A549 (cell line): Measurements from ENCODE around the gene C2CD3. TPM values are rescaled to one million over a fixed set of nuclear protein-coding genes. Genes with fewer than 3 reads are reported as not detected.

Experiments used
- ATAC-seq, 2 experiments: fragments of 200-7000 bp in 1 of 2; fragments of >200 bp in 1 of 2; cut with Nextera tagmentation in 1 of 2; cut with Tn5 transposase in 1 of 2; 3 replicates each; pipeline versions ENCODE4 v1.8.0 to v1.9.1; 2018 to 2020; ENCODE audit warnings: mild to moderate bottlenecking in 1 of 2, moderate library complexity in 1 of 2
- CTCF ChIA-PET: fragments of 300-600 bp; sonication (Branson Sonifier 250); formaldehyde crosslinking; extraction: SDS; loops from one replicate; lab custom pipeline; 2021; ENCODE audit warnings: antibody characterized with exemption, inconsistent platforms; lab: Yijun Ruan, JAX
- POLR2A ChIA-PET: fragments of 350-600 bp; formaldehyde crosslinking; extraction: SDS; loops from one replicate; lab custom pipeline; 2021; ENCODE audit warnings: antibody characterized with exemption, inconsistent platforms; lab: Yijun Ruan, JAX
- DNase-seq, 2 experiments: peaks; one replicate each; pipeline versions ENCODE4 v3.0.0 to v3.0.0-alpha.2; 2011 to 2016; ENCODE audit warnings: low read depth in 1 of 2, low spot score in 1 of 2
- FAIRE-seq: peaks from 2 replicates; lab custom pipeline; 2011; peaks lifted over from hg19 to GRCh38; lab: Jason Lieb, UNC
- H3K27ac ChIP-seq, 2 experiments: fragments of >200 bp; sonication (Bioruptor Twin); formaldehyde crosslinking; 3 replicates each; pipeline ENCODE4 v1.5.1; 2016 to 2017
- H3K4me1 ChIP-seq: fragments of >200 bp; sonication (Bioruptor Twin); formaldehyde crosslinking; 3 replicates; pipeline ENCODE4 v1.6.1; 2016
- H3K4me2 ChIP-seq: fragments of >200 bp; sonication (Bioruptor Twin); formaldehyde crosslinking; 3 replicates; pipeline ENCODE4 v1.6.1; 2016
- H3K4me3 ChIP-seq: fragments of >200 bp; sonication (Bioruptor Twin); formaldehyde crosslinking; 3 replicates; pipeline ENCODE4 v1.5.1; 2016
- H3K9me3 ChIP-seq: fragments of >200 bp; sonication (Bioruptor Twin); formaldehyde crosslinking; 3 replicates; pipeline ENCODE4 v1.6.1; 2016
- BCL3 ChIP-seq: fragments of >200 bp; sonication (Bioruptor Twin); formaldehyde crosslinking; IDR thresholded peaks from 3 replicates; pipeline ENCODE4 v1.6.1; 2016
- CBX8 ChIP-seq: fragments of 200-600 bp; sonication (generic); IDR thresholded peaks from 2 replicates; pipeline ENCODE4 v1.6.1; 2016
- CHD2 ChIP-seq: fragments of 150-350 bp; IDR thresholded peaks from 2 replicates; pipeline ENCODE4 v1.6.1; 2014; ENCODE audit warnings: low read length; ENCODE audit not compliant: partially characterized antibody
- E2F6 ChIP-seq: IDR thresholded peaks from 2 replicates; pipeline ENCODE4 v1.6.1; 2012; ENCODE audit warnings: low read depth, borderline replicate concordance
- EHMT2 ChIP-seq: fragments of 200-600 bp; sonication (generic); IDR thresholded peaks from 2 replicates; pipeline ENCODE4 v1.6.1; 2016; ENCODE audit warnings: antibody characterized with exemption, low read depth, mild to moderate bottlenecking, moderate library complexity
- HDAC2 ChIP-seq: fragments of 200-600 bp; sonication (generic); IDR thresholded peaks from 2 replicates; pipeline ENCODE4 v1.6.1; 2016
- HEYL ChIP-seq: fragments of 250-450 bp; sonication (Bioruptor Pico); IDR thresholded peaks from 2 replicates; pipeline ENCODE4 v1.8.0; 2021; ENCODE audit warnings: mild to moderate bottlenecking, moderate library complexity
- HMGXB4 ChIP-seq: fragments of 250-450 bp; sonication (Bioruptor Pico); IDR thresholded peaks from 2 replicates; pipeline ENCODE4 v1.5.0; 2021; ENCODE audit warnings: mild to moderate bottlenecking, moderate library complexity, borderline replicate concordance
- HOXB13 ChIP-seq: fragments of 250-450 bp; sonication (Bioruptor Pico); IDR thresholded peaks from 2 replicates; pipeline ENCODE4 v1.5.0; 2020; ENCODE audit warnings: low read depth, mild to moderate bottlenecking, moderate library complexity
- JUN ChIP-seq, 2 experiments: fragments of >200 bp; sonication (Bioruptor Twin); formaldehyde crosslinking; IDR thresholded peaks; 2 replicates in 1 of 2; 3 replicates in 1 of 2; pipeline ENCODE4 v1.6.1; 2016 to 2017
- PBX3 ChIP-seq: IDR thresholded peaks from 2 replicates; pipeline ENCODE4 v1.6.1; 2012
- RARB ChIP-seq: fragments of 250-450 bp; sonication (Bioruptor Pico); IDR thresholded peaks from 2 replicates; pipeline ENCODE4 v1.8.0; 2021; ENCODE audit warnings: mild to moderate bottlenecking, moderate library complexity
- RCOR1 ChIP-seq: fragments of 150-350 bp; IDR thresholded peaks from 2 replicates; pipeline ENCODE4 v1.6.1; 2014; ENCODE audit warnings: antibody characterized with exemption, low read length, low read depth
- RNF2 ChIP-seq: fragments of 200-600 bp; sonication (generic); IDR thresholded peaks from 2 replicates; pipeline ENCODE4 v1.6.1; 2016; ENCODE audit warnings: low read depth, mild to moderate bottlenecking, antibody characterized with exemption, moderate library complexity, borderline replicate concordance
- SMC3 ChIP-seq: fragments of >200 bp; sonication (Bioruptor Twin); formaldehyde crosslinking; IDR thresholded peaks from 3 replicates; pipeline ENCODE4 v1.6.1; 2018; ENCODE audit warnings: inconsistent platforms
- SREBF2 ChIP-seq: fragments of 450-650 bp; IDR thresholded peaks from 2 replicates; pipeline ENCODE4 v1.6.1; 2014; ENCODE audit warnings: mild to moderate bottlenecking, moderate library complexity
- ZC3H11A ChIP-seq: fragments of 450-650 bp; IDR thresholded peaks from 2 replicates; pipeline ENCODE4 v1.6.1; 2014; ENCODE audit warnings: antibody characterized with exemption, mild to moderate bottlenecking
- ZFP36 ChIP-seq: fragments of 450-650 bp; IDR thresholded peaks from 2 replicates; pipeline ENCODE4 v1.6.1; 2014; ENCODE audit warnings: borderline replicate concordance; ENCODE audit not compliant: partially characterized antibody
- ZNF302 ChIP-seq: fragments of 250-450 bp; sonication (Bioruptor Pico); IDR thresholded peaks from 2 replicates; pipeline ENCODE4 v1.9.0; 2021; ENCODE audit warnings: inconsistent platforms, mild to moderate bottlenecking, moderate library complexity
- ZSCAN20 ChIP-seq: fragments of 250-450 bp; sonication (Bioruptor Pico); IDR thresholded peaks from 2 replicates; pipeline ENCODE4 v1.8.0; 2022; ENCODE audit warnings: mild to moderate bottlenecking, moderate library complexity
- WGBS: methylation state at CpG from one replicate; pipeline ENCODE4 v1.1.6; 2017; ENCODE audit errors: missing lambda C conversion rate; 5-methylcytosine and 5-hydroxymethylcytosine counted together
- polyA plus RNA-seq, 4 experiments: library from polyadenylated mRNA; depleted of rRNA in 3 of 4; stranded (reverse); fragments of >200 nt; fragmentation: RNase III in 1 of 4; extraction: RNeasy Plus Mini Kit Qiagen cat#74134 plus additional on column Dnase treatment in 1 of 4; gene quantifications; 2 replicates in 3 of 4; 3 replicates in 1 of 4; pipeline ENCODE4 v1.2.3, GENCODE V29; 2011 to 2017

The C2CD3 gene
- polyA plus RNA-seq, 2 of the 4 experiments (the other 2 are of a cell fraction), result 15.2 to 19.8 TPM

GRCh38 chr11:74037309-74037708, 133.5 kb downstream of the C2CD3 start (continued):
- no peak for TF ChIP-seq RCOR1
- TF ChIP-seq HOXB13 (CRISPR knock-in tag), result no peak
- TF ChIP-seq PBX3, result no peak
- no peak for TF ChIP-seq RARB (CRISPR knock-in tag)

- H3K4me1 ChIP-seq, result peaks cover 32% of the 10 kb centered on the region
- H3K4me2 ChIP-seq, result peak overlapping the region; percentile 42
- DNase-seq (peak in 1 of 2 experiments; percentile 30), FAIRE-seq (no peak), ATAC-seq (0 out of 6 replicates have a peak, but pooled peaks of 1 of the 2 experiments have one; percentile 20)
- ChIA-PET POLR2A (no interaction called here), CTCF (no interaction called here)
- H3K9me3 ChIP-seq, result no peaks in the 10 kb centered on the region
- TF ChIP-seq ZFP36 (peak; percentile 85), HEYL (CRISPR knock-in tag) (no peak)
- 30% methylated on average over 1 of the region's 1 CpG for WGBS
- peak overlapping the region; percentile 38 to 57; a peak in 4 of 6 replicates for H3K27ac ChIP-seq
- H3K4me3 ChIP-seq, result no peak overlapping the region
Measured at GRCh38 chr11:74035264-74035663, 135.5 kb downstream of the C2CD3 start.

- TF ChIP-seq RNF2 (no peak), E2F6 (no peak), EHMT2 (no peak), ZNF302 (CRISPR knock-in tag) (no peak), BCL3 (no peak), SREBF2 (no peak), JUN (IDR thresholded peaks at IDR 0.05) (no peak), CBX8 (no peak), ZC3H11A (no peak), HDAC2 (no peak), SMC3 (no peak), PBX3 (no peak), HMGXB4 (CRISPR knock-in tag) (no peak), ZSCAN20 (CRISPR knock-in tag) (no peak), CHD2 (no peak)
- H3K4me1 ChIP-seq, result peaks cover 32% of the 10 kb centered on the region
- H3K4me2 ChIP-seq, result no peak overlapping the region
- FAIRE-seq (no peak), ATAC-seq (no peak), DNase-seq (no peak)
- ChIA-PET CTCF (interaction anchor here (1.1 to 1.6 kb wide), 2 partner anchors 12 to 90 kb away, joined by 3 to 4 read pairs; no protein-coding TSS in a partner anchor), POLR2A (no interaction called here)
- H3K4me3 ChIP-seq, result no peak overlapping the region
- no peak overlapping the region for H3K27ac ChIP-seq
- no peaks in the 10 kb centered on the region for H3K9me3 ChIP-seq
- WGBS, result 91% methylated on average over 3 of the region's 3 CpGs
Measured at GRCh38 chr11:74033046-74033445, 137.8 kb downstream of the C2CD3 start.
